OCI-LY7 (cell line): ENCODE data around the gene ZBTB16.

Experiments used
- EZH2phosphoT487 ChIP-seq: fragments of 200-600 bp; sonication (generic); IDR thresholded peaks from 2 replicates; pipeline ENCODE4 v1.6.1; 2018; ENCODE audit warnings: low read depth, borderline replicate concordance, mild to moderate bottlenecking, mixed run types, antibody characterized with exemption, low read length, moderate library complexity, mixed read lengths
- TF ChIP-seq, protein P1 (sequence below): fragments of 200-600 bp; sonication (generic); conservative IDR thresholded peaks from 2 replicates; pipeline ENCODE4 v1.5.1; 2014; ENCODE audit warnings: mild to moderate bottlenecking, antibody characterized with exemption, low read length, moderate library complexity, mixed read lengths

- TF ChIP-seq, protein P1, sequence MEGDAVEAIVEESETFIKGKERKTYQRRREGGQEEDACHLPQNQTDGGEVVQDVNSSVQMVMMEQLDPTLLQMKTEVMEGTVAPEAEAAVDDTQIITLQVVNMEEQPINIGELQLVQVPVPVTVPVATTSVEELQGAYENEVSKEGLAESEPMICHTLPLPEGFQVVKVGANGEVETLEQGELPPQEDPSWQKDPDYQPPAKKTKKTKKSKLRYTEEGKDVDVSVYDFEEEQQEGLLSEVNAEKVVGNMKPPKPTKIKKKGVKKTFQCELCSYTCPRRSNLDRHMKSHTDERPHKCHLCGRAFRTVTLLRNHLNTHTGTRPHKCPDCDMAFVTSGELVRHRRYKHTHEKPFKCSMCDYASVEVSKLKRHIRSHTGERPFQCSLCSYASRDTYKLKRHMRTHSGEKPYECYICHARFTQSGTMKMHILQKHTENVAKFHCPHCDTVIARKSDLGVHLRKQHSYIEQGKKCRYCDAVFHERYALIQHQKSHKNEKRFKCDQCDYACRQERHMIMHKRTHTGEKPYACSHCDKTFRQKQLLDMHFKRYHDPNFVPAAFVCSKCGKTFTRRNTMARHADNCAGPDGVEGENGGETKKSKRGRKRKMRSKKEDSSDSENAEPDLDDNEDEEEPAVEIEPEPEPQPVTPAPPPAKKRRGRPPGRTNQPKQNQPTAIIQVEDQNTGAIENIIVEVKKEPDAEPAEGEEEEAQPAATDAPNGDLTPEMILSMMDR, result no peak
- no peak for TF ChIP-seq EZH2phosphoT487
These were observed 88.0 kb downstream of the ZBTB16 start for GRCh38 chr11:114147375-114148012.
